Parathyroid adenoma (tissue), 2 donors: ENCODE measurements around the gene CUL7.
"Not testable (repeated sequence)": the region's sequence is repeated elsewhere in the genome, so short reads cannot be mapped to it uniquely, and the experiment has no call there.

Source experiments
- H2AFZ ChIP-seq: fragments of 300-600 bp; sonication (generic); one replicate; pipeline ENCODE4 v1.7.0; 2017; ENCODE audit warnings: antibody characterized with exemption, mild to moderate bottlenecking
- H3K27ac ChIP-seq: fragments of 300-600 bp; sonication (generic); one replicate; pipeline ENCODE4 v1.7.0; 2017
- H3K27me3 ChIP-seq: fragments of 300-600 bp; sonication (generic); one replicate; pipeline ENCODE4 v1.7.0; 2017; ENCODE audit warnings: low read length; ENCODE audit not compliant: control insufficient read depth, insufficient read depth
- H3K36me3 ChIP-seq: fragments of 300-600 bp; sonication (generic); one replicate; pipeline ENCODE4 v1.7.0; 2017; ENCODE audit warnings: low read length; ENCODE audit not compliant: control insufficient read depth, insufficient read depth
- H3K4me1 ChIP-seq: fragments of 300-600 bp; sonication (generic); one replicate; pipeline ENCODE4 v1.7.0; 2017; ENCODE audit warnings: control low read depth
- H3K4me2 ChIP-seq: fragments of 300-600 bp; sonication (generic); one replicate; pipeline ENCODE4 v1.7.0; 2017; ENCODE audit warnings: low read length
- H3K4me3 ChIP-seq: fragments of 300-600 bp; sonication (generic); one replicate; pipeline ENCODE4 v1.7.0; 2017; ENCODE audit warnings: low read depth, low read length
- H3K79me2 ChIP-seq: fragments of 300-600 bp; sonication (generic); one replicate; pipeline ENCODE4 v1.7.0; 2017; ENCODE audit warnings: control low read depth
- H3K9ac ChIP-seq: fragments of 300-600 bp; sonication (generic); one replicate; pipeline ENCODE4 v1.7.0; 2017; ENCODE audit warnings: mild to moderate bottlenecking
- H3K9me3 ChIP-seq: fragments of 300-600 bp; sonication (generic); one replicate; pipeline ENCODE4 v1.7.0; 2017; ENCODE audit warnings: low read length; ENCODE audit not compliant: control insufficient read depth
- CTCF ChIP-seq: fragments of 300-600 bp; sonication (generic); IDR thresholded peaks from one replicate; pipeline ENCODE4 v1.7.0; 2017; ENCODE audit warnings: antibody characterized with exemption, mild to moderate bottlenecking
- donor health status: primary hyperparathyroidism.

The CUL7 gene

GRCh38 chr6:43088654-43089056 is 35.0 kb upstream of the CUL7 start:
- H2AFZ ChIP-seq, result no peak overlapping the region
- no peaks in the 10 kb centered on the region for H3K27me3 ChIP-seq
- no peak overlapping the region for H3K27ac ChIP-seq
- H3K79me2 ChIP-seq, result peaks cover 3% of the 10 kb centered on the region
- H3K4me2 ChIP-seq, result no peak overlapping the region
- H3K36me3 ChIP-seq, result no peaks in the 10 kb centered on the region
- no peak overlapping the region for H3K9ac ChIP-seq
- H3K4me3 ChIP-seq, result no peak overlapping the region
- H3K9me3 ChIP-seq, result no peaks in the 10 kb centered on the region
- TF ChIP-seq CTCF, result no peak
- peaks cover 20% of the 10 kb centered on the region for H3K4me1 ChIP-seq

GRCh38 chr6:43086022-43086658 is 32.5 kb upstream of the CUL7 start:
- Histone ChIP-seq H3K4me1 (peaks cover 13% of the 10 kb centered on the region), H3K9ac (no peak overlapping the region), H2AFZ (no peak overlapping the region), H3K79me2 (peaks cover 3% of the 10 kb centered on the region), H3K27me3 (no peaks in the 10 kb centered on the region), H3K27ac (no peak overlapping the region), H3K4me3 (no peak overlapping the region), H3K36me3 (no peaks in the 10 kb centered on the region), H3K4me2 (no peak overlapping the region), H3K9me3 (no peaks in the 10 kb centered on the region)
- TF ChIP-seq CTCF, result no peak

DNA sequence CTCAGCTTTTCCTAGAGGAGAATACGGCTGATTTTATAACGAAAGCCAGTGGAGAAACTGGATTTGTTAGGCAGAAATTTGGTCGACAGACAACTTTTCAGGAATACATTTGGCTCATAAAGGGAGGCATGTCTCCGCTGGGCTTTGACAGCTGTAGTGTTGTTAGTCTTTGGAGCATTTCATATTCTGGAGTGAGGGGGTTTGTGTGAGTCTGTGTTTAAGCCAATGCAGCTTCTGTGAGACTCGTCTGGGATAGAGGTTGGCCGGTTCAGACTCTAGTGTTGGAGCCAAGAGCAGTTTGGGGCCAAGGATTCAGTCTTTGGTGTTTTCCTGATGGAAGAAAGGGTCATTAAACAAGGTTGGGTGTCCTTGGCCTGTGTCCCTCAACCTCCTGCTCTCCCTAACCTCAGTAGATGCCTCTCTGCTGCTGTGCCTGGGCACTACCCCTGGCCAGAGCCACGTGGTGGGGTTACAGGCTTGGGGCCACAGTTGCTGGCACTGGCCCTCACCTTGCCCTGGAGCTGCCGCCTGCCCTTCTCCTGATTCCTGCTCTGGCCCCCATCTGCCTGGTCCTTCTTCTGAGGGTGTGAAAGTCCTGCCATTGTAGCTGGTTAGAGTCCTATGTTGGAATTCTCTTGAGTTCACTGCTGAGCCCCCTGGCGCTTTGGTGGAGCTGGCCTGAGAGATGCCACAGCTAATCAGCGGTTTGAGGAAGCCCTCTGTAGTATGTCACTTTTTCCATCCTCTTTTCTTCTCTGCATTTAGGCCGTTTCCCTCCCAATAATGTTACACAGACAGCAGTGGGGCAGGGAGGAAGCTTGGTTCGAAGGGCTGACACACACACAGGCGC is 29.4 kb upstream of the CUL7 start:
- Histone ChIP-seq H3K4me2 (no peak overlapping the region), H3K27me3 (no peaks in the 10 kb centered on the region), H3K79me2 (no peaks in the 10 kb centered on the region), H3K9me3 (no peaks in the 10 kb centered on the region), H3K4me1 (no peaks in the 10 kb centered on the region), H2AFZ (no peak overlapping the region), H3K27ac (no peak overlapping the region), H3K4me3 (no peak overlapping the region), H3K36me3 (no peaks in the 10 kb centered on the region), H3K9ac (no peak overlapping the region)
- TF ChIP-seq CTCF, result no peak

- H3K36me3 ChIP-seq, H3K9me3 ChIP-seq, H3K4me3 ChIP-seq, H3K27me3 ChIP-seq, H3K79me2 ChIP-seq, H3K4me2 ChIP-seq, H3K4me1 ChIP-seq, H2AFZ ChIP-seq, H3K9ac ChIP-seq, H3K27ac ChIP-seq: not testable (repeated sequence)
These were observed 28.3 kb upstream of the CUL7 start for GRCh38 chr6:43081922-43082321.

- Histone ChIP-seq H3K36me3 (no peaks in the 10 kb centered on the region), H3K9ac (no peak overlapping the region), H3K27ac (no peak overlapping the region), H3K79me2 (peaks cover 16% of the 10 kb centered on the region), H3K9me3 (no peaks in the 10 kb centered on the region), H3K4me1 (peaks cover 5% of the 10 kb centered on the region), H2AFZ (no peak overlapping the region), H3K4me2 (no peak overlapping the region), H3K27me3 (no peaks in the 10 kb centered on the region), H3K4me3 (no peak overlapping the region)
- no peak for TF ChIP-seq CTCF
These were observed 27.4 kb upstream of the CUL7 start for GRCh38 chr6:43081043-43081442.
